Endothelial cell of umbilical vein (primary cell): ENCODE measurements around the gene ACOT13. TPM values are rescaled to one million over a fixed set of nuclear protein-coding genes. Genes with fewer than 3 reads are reported as not detected.
"Not testable (repeated sequence)": the region's sequence is repeated elsewhere in the genome, so short reads cannot be mapped to it uniquely, and the experiment has no call there.

Experiments used
- BruUV-seq: library from RNA; stranded (reverse); fragments of 400-500 nt; replicated peaks from 2 replicates; lab custom pipeline; 2021; lab: Mats Ljungman, UMichigan
- CTCF ChIA-PET: fragments of 300-600, 350-600 bp; sonication (Branson Sonifier 250); formaldehyde crosslinking; loops from one replicate; lab custom pipeline; 2021; ENCODE audit warnings: antibody characterized with exemption, inconsistent platforms; lab: Charles Lee
- POLR2A ChIA-PET: fragments of 300-600, 350-600 bp; sonication (Branson Sonifier 250); formaldehyde crosslinking; loops from one replicate; lab custom pipeline; 2021; ENCODE audit warnings: antibody characterized with exemption, inconsistent platforms; lab: Charles Lee
- DNase-seq: peaks from one replicate; pipeline ENCODE4 v3.0.0-alpha.2; 2011; ENCODE audit warnings: low read depth, low spot score
- FAIRE-seq: peaks from 2 replicates; lab custom pipeline; 2011; peaks lifted over from hg19 to GRCh38; lab: Jason Lieb, UNC
- H2AFZ ChIP-seq: 2 replicates; pipeline ENCODE4 v1.6.0; 2012; ENCODE audit warnings: low read depth, low read length, control low read depth, inconsistent platforms
- H3K27ac ChIP-seq: 2 replicates; pipeline ENCODE4 v1.5.1; 2011; ENCODE audit warnings: low read depth, mild to moderate bottlenecking, control low read depth, low read length, moderate library complexity; ENCODE audit not compliant: insufficient read depth
- H3K27me3 ChIP-seq, 2 experiments: 2 replicates each; pipeline versions ENCODE4 v1.6.0 to v1.6.1; 2011; ENCODE audit warnings: low read length in 2 of 2, mixed read lengths in 1 of 2; ENCODE audit not compliant: control insufficient read depth in 2 of 2, insufficient read depth in 2 of 2
- H3K36me3 ChIP-seq, 2 experiments: 2 replicates in 1 of 2; 3 replicates in 1 of 2; pipeline ENCODE4 v1.5.1; 2011; ENCODE audit warnings: low read length in 2 of 2, mild to moderate bottlenecking in 1 of 2, moderate library complexity in 1 of 2; ENCODE audit not compliant: control insufficient read depth in 2 of 2, insufficient read depth in 2 of 2; ENCODE audit errors: extremely low read depth in 1 of 2
- H3K4me1 ChIP-seq: 3 replicates; pipeline ENCODE4 v1.5.1; 2011; ENCODE audit warnings: mild to moderate bottlenecking, low read length; ENCODE audit not compliant: control insufficient read depth, insufficient read depth; ENCODE audit errors: extremely low read depth
- H3K4me2 ChIP-seq: 2 replicates; pipeline ENCODE4 v1.6.1; 2011; ENCODE audit warnings: low read length, control low read depth, mixed read lengths; ENCODE audit not compliant: insufficient read depth
- H3K4me3 ChIP-seq, 3 experiments: fragments of 200-600 bp in 1 of 3; sonication (generic), shearing (Covaris generic) in 1 of 3; replicated peaks in 1 of 3; 2 replicates each; pipeline ENCODE4 v1.5.1; 2011 to 2016; ENCODE audit warnings: control low read depth in 3 of 3, low read length in 3 of 3, mild to moderate bottlenecking in 2 of 3, inconsistent platforms in 1 of 3, low read depth in 1 of 3, moderate library complexity in 1 of 3; ENCODE audit not compliant: insufficient read depth in 1 of 3
- H3K79me2 ChIP-seq: 2 replicates; pipeline ENCODE4 v1.6.0; 2012; ENCODE audit warnings: low read length, inconsistent platforms; ENCODE audit not compliant: control insufficient read depth, insufficient read depth
- H3K9ac ChIP-seq: replicated peaks from 2 replicates; pipeline ENCODE3; 2011; ENCODE audit warnings: low read length, control low read depth; ENCODE audit not compliant: insufficient read depth; ENCODE audit errors: extremely low read depth
- H3K9me1 ChIP-seq: replicated peaks from 3 replicates; pipeline ENCODE4 v1.6.0; 2011; ENCODE audit warnings: mild to moderate bottlenecking, low read length; ENCODE audit not compliant: control insufficient read depth, insufficient read depth; ENCODE audit errors: extremely low read depth
- H3K9me3 ChIP-seq: replicated peaks from 2 replicates; pipeline ENCODE4 v1.5.1; 2012; ENCODE audit warnings: low read length, inconsistent platforms; ENCODE audit not compliant: control insufficient read depth, insufficient read depth
- H4K20me1 ChIP-seq: replicated peaks from 2 replicates; pipeline ENCODE3; 2011; ENCODE audit warnings: mild to moderate bottlenecking, low read length; ENCODE audit not compliant: control insufficient read depth, insufficient read depth; ENCODE audit errors: extremely low read depth
- CTCF ChIP-seq, 2 donors: IDR thresholded peaks; 1 replicate in 1 of 2; 2 replicates in 1 of 2; pipeline ENCODE4 v1.5.1; 2011; ENCODE audit warnings: low read length in 2 of 2, mild to moderate bottlenecking in 2 of 2, moderate library complexity in 2 of 2, control low read depth in 1 of 2, inconsistent platforms in 1 of 2, low read depth in 1 of 2; ENCODE audit not compliant: insufficient read depth in 1 of 2; ENCODE audit errors: extremely low read depth in 1 of 2
- EZH2 ChIP-seq: IDR thresholded peaks from 2 replicates; pipeline ENCODE4 v1.6.1; 2012; ENCODE audit warnings: borderline replicate concordance, low read depth, mild to moderate bottlenecking, moderate library complexity, low read length, inconsistent platforms; ENCODE audit not compliant: severe bottlenecking
- FOS ChIP-seq: IDR thresholded peaks from 2 replicates; pipeline ENCODE4 v1.6.1; 2011; ENCODE audit warnings: mild to moderate bottlenecking, low read length, moderate library complexity, borderline replicate concordance; ENCODE audit not compliant: insufficient read depth
- GATA2 ChIP-seq: IDR thresholded peaks from 2 replicates; pipeline ENCODE4 v1.7.0; 2011; ENCODE audit warnings: low read depth, mild to moderate bottlenecking, moderate library complexity, mixed read lengths, low read length; ENCODE audit not compliant: insufficient read length, insufficient read depth
- JUN ChIP-seq: IDR thresholded peaks from 2 replicates; pipeline ENCODE4 v1.6.1; 2011; ENCODE audit warnings: borderline replicate concordance, low read depth; ENCODE audit not compliant: insufficient read length, insufficient read depth
- MYC ChIP-seq: IDR thresholded peaks from one replicate; pipeline ENCODE4 v1.6.1; 2011; ENCODE audit warnings: mild to moderate bottlenecking, low read depth, low read length
- POLR2A ChIP-seq: IDR thresholded peaks from 2 replicates; pipeline ENCODE4 v1.6.1; 2012; ENCODE audit warnings: low read depth, mild to moderate bottlenecking, control low read depth, low read length
- POLR2AphosphoS5 ChIP-seq: IDR thresholded peaks from 2 replicates; pipeline ENCODE4 v1.6.1; 2012; ENCODE audit warnings: low read depth, mild to moderate bottlenecking, control low read depth, low read length, moderate library complexity; ENCODE audit not compliant: insufficient read depth
- dilution Hi-C: fragments of 300-500 bp; cut with MboI; formaldehyde crosslinking; loops from one replicate; pipeline ENCODE4 v1.15.0; 2019; ENCODE audit warnings: low sequenced_read_pairs; ENCODE audit not compliant: extremely low pct_ligation_motif_present
- intact Hi-C: fragments of 100-400 bp; cut with micrococcal nuclease; formaldehyde crosslinking; loops from one replicate; pipeline ENCODE4 v1.10.0; 2022
- polyA plus RNA-seq, 4 experiments: library from polyadenylated mRNA; depleted of rRNA in 3 of 4; stranded (reverse) in 3 of 4; unstranded in 1 of 4; fragments of >200 nt; gene quantifications; 2 replicates each; pipeline versions ENCODE4 v1.2.1 to v1.2.3, GENCODE V29; 2011 to 2012; ENCODE audit warnings: missing spikeins in 1 of 4
- total RNA-seq: library from RNA; stranded (reverse); gene quantifications from 2 replicates; pipeline ENCODE4 v1.2.3, GENCODE V29; 2021

ACOT13 gene
- total and polyA plus RNA-seq, 2 donors (not counting 3 experiments of a cell fraction or from before 2014, with no cell fraction given), result 7.7 to 24.1 TPM

GRCh38 chr6:24640166-24640565 is 26.7 kb upstream of the ACOT13 start:
- Histone ChIP-seq H3K9me1 (no peaks in the 10 kb centered on the region), H3K4me2 (no peak overlapping the region), H3K4me3 (no peak overlapping the region), H3K4me1 (peaks cover 1% of the 10 kb centered on the region), H3K9ac (no peak overlapping the region), H3K9me3 (no peaks in the 10 kb centered on the region), H2AFZ (no peak overlapping the region), H3K79me2 (no peaks in the 10 kb centered on the region), H3K27ac (no peak overlapping the region), H4K20me1 (no peaks in the 10 kb centered on the region), H3K36me3 (no peaks in the 10 kb centered on the region), H3K27me3 (peaks cover 4 to 24% of the 10 kb centered on the region in 2 experiments)
- DNase-seq, result no peak
- dilution Hi-C loops (no loop called here), intact Hi-C loops (no loop called here)
- FAIRE-seq, result no peak
- POLR2A ChIA-PET, result no interaction called here
- CTCF ChIA-PET, result no interaction called here
- TF ChIP-seq GATA2 (no peak), EZH2 (no peak), CTCF (IDR thresholded peaks at IDR 0.05; ENCODE audit: extremely low read depth in 1 of 2, insufficient read depth in 1 of 2, low read depth in 1 of 2, low read length in 2 of 2) (no peak), POLR2AphosphoS5 (no peak), JUN (no peak), POLR2A (no peak), FOS (no peak), MYC (no peak)
- no TSS peak for BruUV-seq

GRCh38 chr6:24640631-24641030 is 26.2 kb upstream of the ACOT13 start:
- BruUV-seq, FAIRE-seq, H3K36me3 ChIP-seq, H3K9me1 ChIP-seq, H3K9me3 ChIP-seq, H3K79me2 ChIP-seq, H4K20me1 ChIP-seq, CTCF ChIA-PET, H3K27ac ChIP-seq, H3K9ac ChIP-seq, dilution Hi-C loops, H2AFZ ChIP-seq, H3K4me1 ChIP-seq, intact Hi-C loops, DNase-seq, H3K4me3 ChIP-seq, POLR2A ChIA-PET, H3K4me2 ChIP-seq: not testable (repeated sequence)
- peaks cover 5 to 24% of the 10 kb centered on the region in 2 experiments for H3K27me3 ChIP-seq
